A673 (cell line): Measurements from ENCODE around the gene CDC37L1. TPM values are rescaled to one million over a fixed set of nuclear protein-coding genes. Genes with fewer than 3 reads are reported as not detected.

Source experiments
- BruUV-seq: library from RNA; stranded (reverse); fragments of 400-500 nt; replicated peaks from 2 replicates; lab custom pipeline; 2021; lab: Mats Ljungman, UMichigan
- CTCF ChIA-PET: fragments of 300-600 bp; sonication (Branson Sonifier 250); formaldehyde crosslinking; loops from one replicate; lab custom pipeline; 2022; ENCODE audit warnings: antibody characterized with exemption; lab: Charles Lee
- POLR2A ChIA-PET: fragments of 300-600 bp; sonication (Branson Sonifier 250); formaldehyde crosslinking; loops from one replicate; lab custom pipeline; 2022; ENCODE audit warnings: antibody characterized with exemption; ENCODE audit not compliant: low non-redundant PET; lab: Charles Lee
- DNase-seq: peaks from one replicate; pipeline ENCODE4 v3.0.0-alpha.2; 2015; ENCODE audit warnings: low spot score
- H3K27ac ChIP-seq: fragments of 200-600 bp; sonication (generic); 2 replicates; pipeline ENCODE4 v1.5.1; 2016; ENCODE audit warnings: mixed run types, low read depth, mild to moderate bottlenecking, mixed read lengths, antibody characterized with exemption, low read length; ENCODE audit not compliant: poor library complexity, severe bottlenecking
- H3K27me3 ChIP-seq: fragments of 200-600 bp; sonication (generic); replicated peaks from 2 replicates; pipeline ENCODE4 v1.6.1; 2017; ENCODE audit warnings: mixed run types, low read depth, mild to moderate bottlenecking, mixed read lengths, antibody characterized with exemption, low read length; ENCODE audit not compliant: insufficient read depth, poor library complexity
- H3K36me3 ChIP-seq: fragments of 200-600 bp; sonication (generic); 2 replicates; pipeline ENCODE4 v1.6.1; 2016; ENCODE audit warnings: mixed run types, mild to moderate bottlenecking, mixed read lengths, antibody characterized with exemption, low read length; ENCODE audit not compliant: insufficient read depth, poor library complexity, severe bottlenecking
- H3K4me1 ChIP-seq: fragments of 200-600 bp; sonication (generic); 2 replicates; pipeline ENCODE4 v1.6.1; 2017; ENCODE audit warnings: mixed run types, mild to moderate bottlenecking, mixed read lengths, antibody characterized with exemption, low read length; ENCODE audit not compliant: insufficient read depth, poor library complexity, severe bottlenecking
- H3K4me3 ChIP-seq: fragments of 200-600 bp; sonication (generic); 2 replicates; pipeline ENCODE4 v1.5.1; 2016; ENCODE audit warnings: low read depth, mixed run types, mild to moderate bottlenecking, mixed read lengths, low read length; ENCODE audit not compliant: poor library complexity, severe bottlenecking
- H3K9me3 ChIP-seq: fragments of 200-600 bp; sonication (generic); 2 replicates; pipeline ENCODE4 v1.6.1; 2016; ENCODE audit warnings: mixed run types, low read depth, mild to moderate bottlenecking, mixed read lengths, antibody characterized with exemption, low read length; ENCODE audit not compliant: poor library complexity, severe bottlenecking
- CTCF ChIP-seq: fragments of 300-800, 200-600 bp; sonication (generic); conservative IDR thresholded peaks from 2 replicates; pipeline ENCODE4 v1.5.1; 2017; ENCODE audit warnings: low read depth, mild to moderate bottlenecking, antibody characterized with exemption, low read length, moderate library complexity, mixed read lengths
- EZH2 ChIP-seq: fragments of 200-600 bp; sonication (generic); IDR thresholded peaks from 2 replicates; pipeline ENCODE4 v1.6.1; 2017; ENCODE audit warnings: borderline replicate concordance, low read depth, mild to moderate bottlenecking, mixed read lengths, antibody characterized with exemption, low read length; ENCODE audit not compliant: poor library complexity, severe bottlenecking
- intact Hi-C: fragments of 100-400 bp; cut with micrococcal nuclease; formaldehyde crosslinking; loops from one replicate; pipeline ENCODE4 v1.10.0; 2022; ENCODE audit not compliant: unreplicated experiment
- total RNA-seq: library from RNA; stranded (reverse); gene quantifications from 2 replicates; pipeline ENCODE4 v1.2.3, GENCODE V29; 2021

CDC37L1 gene
- total RNA-seq, 1 experiment from 2014 or later: 28.7 TPM

DNA sequence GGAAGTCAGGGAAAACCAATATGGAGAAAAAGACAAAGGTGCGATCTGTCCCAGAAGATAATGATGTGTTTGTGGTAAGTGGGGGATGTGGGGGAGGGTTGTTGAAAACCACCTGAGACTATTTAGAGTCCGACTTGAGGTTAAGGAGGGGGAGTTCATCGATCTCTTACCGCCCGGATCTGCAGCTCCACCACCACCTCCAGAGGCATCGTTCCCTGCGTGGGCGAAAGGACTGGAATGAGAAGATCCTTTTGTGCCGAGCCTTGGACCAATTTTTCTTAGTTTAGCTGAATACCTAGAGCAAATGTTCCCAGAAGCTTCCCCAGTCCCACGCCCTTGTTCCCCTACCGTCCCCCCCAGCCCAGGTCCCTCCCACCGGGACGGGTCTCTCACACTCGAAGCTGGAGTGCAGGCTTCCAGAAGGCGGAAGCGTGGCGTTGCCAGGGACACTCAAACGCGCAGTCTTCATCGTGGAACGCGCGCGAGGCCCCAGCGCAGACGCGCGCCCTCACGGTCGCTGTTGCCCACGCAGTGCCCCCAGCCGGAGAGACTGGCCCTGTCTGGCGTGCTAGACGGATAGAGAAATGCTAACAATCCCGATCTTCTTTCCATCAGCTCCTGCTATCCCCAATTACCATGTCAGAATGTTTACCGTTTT is 13.2 kb upstream of the CDC37L1 start, which contains the start of gene SPATA6L:
Gene SPATA6L (minus strand): TSS at position 439 of the 658 bp plus-strand sequence. CDS start 230 bp downstream, at position 209.
- Histone ChIP-seq H3K27me3 (no peaks in the 10 kb centered on the region), H3K9me3 (no peaks in the 10 kb centered on the region), H3K4me3 (peak within 1 kb of the TSS; percentile 79), H3K36me3 (peaks cover 18% of the 10 kb centered on the region), H3K27ac (peak within 1 kb of the TSS; percentile 98), H3K4me1 (peaks cover 20% of the 10 kb centered on the region)
- DNase-seq: peak; percentile 85
- TF ChIP-seq EZH2 (no peak), CTCF (no peak; the same call in 1 of the 2 replicates)
- no TSS peak for BruUV-seq
- ChIA-PET CTCF (no interaction called here), POLR2A (interaction anchor here (0.6 to 2.4 kb wide), 4 partner anchors 10 to 100 kb away, joined by 3 to 15 read pairs (median 6); partner anchors contain the start of gene CDC37L1)
- intact Hi-C loops: no loop called here

- ChIA-PET CTCF (no interaction called here), POLR2A (no interaction called here)
- no peak for DNase-seq
- Histone ChIP-seq H3K4me3 (no peak overlapping the region), H3K4me1 (peaks cover 14% of the 10 kb centered on the region), H3K27me3 (no peaks in the 10 kb centered on the region), H3K9me3 (no peaks in the 10 kb centered on the region), H3K27ac (no peak overlapping the region), H3K36me3 (peaks cover 18% of the 10 kb centered on the region)
- TF ChIP-seq CTCF: no peak
- no peak for TF ChIP-seq EZH2
- intact Hi-C loops: no loop called here
- BruUV-seq: no TSS peak
These were observed 11.7 kb upstream of the CDC37L1 start for GRCh38 chr9:4667681-4668080.

- H3K4me3 ChIP-seq: no peak overlapping the region
- DNase-seq: no peak
- ChIA-PET POLR2A (no interaction called here), CTCF (no interaction called here)
- no peaks in the 10 kb centered on the region for H3K9me3 ChIP-seq
- H3K27me3 ChIP-seq: no peaks in the 10 kb centered on the region
- peaks cover 14% of the 10 kb centered on the region for H3K4me1 ChIP-seq
- no peak for TF ChIP-seq CTCF
- TF ChIP-seq EZH2: no peak
- peaks cover 12% of the 10 kb centered on the region for H3K36me3 ChIP-seq
- BruUV-seq: no TSS peak
- H3K27ac ChIP-seq: no peak overlapping the region
- intact Hi-C loops: no loop called here
These were observed 10.8 kb upstream of the CDC37L1 start for GRCh38 chr9:4668604-4669003.
